ENCODE measurements around the gene APOL2. TPM values are rescaled to one million over a fixed set of nuclear protein-coding genes. Genes with fewer than 3 reads are reported as not detected.

APOL2 gene
- total RNA-seq, 1 experiment from 2014 or later, result 10.0 TPM

- Mint-ChIP-seq H3K27me3 (ENCODE audit: insufficient read depth, unreplicated experiment) (no peaks in the 10 kb centered on the region), H3K9me3 (ENCODE audit: unreplicated experiment) (no peaks in the 10 kb centered on the region), H3K4me1 (ENCODE audit: low read depth, unreplicated experiment) (peaks cover 5% of the 10 kb centered on the region), H3K27ac (ENCODE audit: unreplicated experiment) (peak overlapping the region; percentile 59), H3K36me3 (ENCODE audit: insufficient read depth, unreplicated experiment) (peaks cover 97% of the 10 kb centered on the region), H3K4me3 (ENCODE audit: unreplicated experiment) (no peak overlapping the region)
- no peak for TF ChIP-seq CTCF (IDR thresholded peaks at IDR 0.05; ENCODE audit: insufficient read depth in 1 of 2, low read depth in 1 of 2, low read length in 1 of 2, severe bottlenecking in 1 of 2, unreplicated experiment in 1 of 2)
- no peaks in the 10 kb centered on the region for H3K9me3 ChIP-seq
- no peak for DNase-seq
- intact Hi-C loops (cut with micrococcal nuclease; ENCODE audit: unreplicated experiment), result no loop called here
- ChIA-PET POLR2A (no interaction called here), CTCF (interaction anchor here (0.9 to 1.4 kb wide), 2 partner anchors 10 to 14 kb away, joined by 3 to 4 read pairs; no protein-coding TSS in a partner anchor)
- no TSS peak for BruUV-seq (replicated peaks)
- H3K36me3 ChIP-seq (ENCODE audit: control insufficient read depth, insufficient read depth, low read length), result peaks cover 18% of the 10 kb centered on the region
- H3K4me1 ChIP-seq, result no peaks in the 10 kb centered on the region
- no peak overlapping the region for H3K4me3 ChIP-seq (ENCODE audit: low read depth, low read length)
- H3K27me3 ChIP-seq (replicated peaks; ENCODE audit: control insufficient read depth, insufficient read depth, low read length), result no peaks in the 10 kb centered on the region
Observed at GRCh38 chr22:36287881-36288515, 48.7 kb upstream of the APOL2 start.

DNA sequence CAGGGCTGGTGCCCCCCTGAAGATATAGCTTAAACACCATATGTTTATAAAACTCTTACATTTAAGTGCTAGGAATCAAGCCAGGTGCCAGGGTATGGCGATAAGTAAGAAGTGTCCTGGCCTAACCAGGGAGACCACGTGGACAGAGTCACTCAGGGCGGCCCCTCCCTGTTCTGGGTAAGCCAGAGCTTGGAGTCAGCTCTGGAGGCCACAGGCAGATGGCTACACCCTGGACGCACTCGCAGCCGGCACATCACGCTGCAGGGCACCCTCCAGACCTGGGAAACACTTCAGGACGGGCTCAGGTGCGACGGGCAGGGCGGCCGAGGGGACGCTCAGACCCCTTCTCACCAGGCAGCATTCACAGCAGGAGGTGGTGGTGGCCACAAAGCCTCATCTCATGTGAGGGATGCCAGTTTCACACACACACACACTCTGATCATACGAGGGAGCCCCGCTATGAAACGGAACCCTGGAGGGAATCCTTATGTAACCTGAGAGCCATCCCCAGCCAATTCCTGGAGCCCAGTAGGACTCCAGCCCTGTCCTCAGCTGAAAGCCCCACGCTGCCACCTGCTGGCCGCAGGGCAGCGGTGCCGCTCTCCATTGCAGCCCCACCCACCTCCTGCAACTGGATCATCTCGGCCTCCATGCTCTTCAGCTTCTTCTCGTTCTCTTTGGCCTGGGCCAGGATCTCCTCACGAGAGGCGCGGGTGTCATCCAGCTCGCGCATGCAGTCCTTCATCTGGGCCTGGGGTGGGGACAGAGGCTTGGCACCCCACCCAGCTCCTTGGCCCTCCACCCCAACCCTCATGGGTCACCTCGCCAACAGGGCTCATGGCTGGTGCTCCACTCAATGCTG is 47.0 kb upstream of the APOL2 start:
- CTCF ChIA-PET, result interaction anchor here (0.7 to 1.6 kb wide), 6 partner anchors 8 to 91 kb away, joined by 3 to 9 read pairs (median 4); no protein-coding TSS in a partner anchor

More for the DNA sequence above, 47.0 kb upstream of the APOL2 start:
- H3K9me3 Mint-ChIP-seq (ENCODE audit: unreplicated experiment), result no peaks in the 10 kb centered on the region
- intact Hi-C loops (cut with micrococcal nuclease; ENCODE audit: unreplicated experiment), result loop anchor here (1.0 kb wide), 1 partner anchor 91 kb away; no protein-coding TSS in a partner anchor
- H3K9me3 ChIP-seq, result no peaks in the 10 kb centered on the region
- H3K36me3 ChIP-seq (ENCODE audit: control insufficient read depth, insufficient read depth, low read length), result peaks cover 18% of the 10 kb centered on the region
- no peak overlapping the region for H3K4me3 ChIP-seq (ENCODE audit: low read depth, low read length)
- peak; percentile 77 to 86 for DNase-seq
- no peaks in the 10 kb centered on the region for H3K27me3 Mint-ChIP-seq (ENCODE audit: insufficient read depth, unreplicated experiment)
- H3K4me1 Mint-ChIP-seq (ENCODE audit: low read depth, unreplicated experiment), result peaks cover 5% of the 10 kb centered on the region
- POLR2A ChIA-PET, result interaction anchor here (0.6 kb wide), 1 partner anchor 21 kb away, joined by 3 read pairs; no protein-coding TSS in a partner anchor
- TF ChIP-seq CTCF (IDR thresholded peaks at IDR 0.05; ENCODE audit: insufficient read depth in 1 of 2, low read depth in 1 of 2, low read length in 1 of 2, severe bottlenecking in 1 of 2, unreplicated experiment in 1 of 2), result peak; percentile 87 to 93
- no peaks in the 10 kb centered on the region for H3K27me3 ChIP-seq (replicated peaks; ENCODE audit: control insufficient read depth, insufficient read depth, low read length)
- no peak overlapping the region for H3K4me3 Mint-ChIP-seq (ENCODE audit: unreplicated experiment)
- peak overlapping the region; percentile 35 for H3K27ac Mint-ChIP-seq (ENCODE audit: unreplicated experiment)
- peaks cover 97% of the 10 kb centered on the region for H3K36me3 Mint-ChIP-seq (ENCODE audit: insufficient read depth, unreplicated experiment)
- no TSS peak for BruUV-seq (replicated peaks)
- no peaks in the 10 kb centered on the region for H3K4me1 ChIP-seq
